ENCODE data around the gene FAM120C. TPM values are rescaled to one million over a fixed set of nuclear protein-coding genes. Genes with fewer than 3 reads are reported as not detected.

Gene FAM120C
- total RNA-seq, 1 experiment from 2014 or later = 29.2 TPM

DNA sequence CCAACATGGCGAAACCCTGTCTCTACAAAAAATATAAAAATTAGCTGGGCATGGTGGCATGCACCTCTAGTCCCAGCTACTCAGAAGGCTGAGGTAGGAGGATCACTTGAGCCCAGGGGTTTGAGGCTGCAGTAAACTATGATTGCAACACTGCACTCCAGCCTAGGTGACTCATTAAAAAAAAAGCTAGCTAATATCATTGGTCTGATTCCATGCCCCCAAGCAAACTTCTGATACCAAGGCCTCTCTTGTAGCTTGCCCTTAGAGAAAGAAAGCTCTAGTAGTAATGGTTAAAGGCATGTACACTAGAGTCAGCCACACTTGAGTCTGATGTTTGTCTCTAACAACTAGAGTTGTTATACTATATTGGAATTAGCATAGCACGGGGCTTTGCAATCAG, 106.2 kb downstream of the FAM120C start:
- CTCF ChIA-PET = interaction anchor here (1.1 to 1.2 kb wide), 2 partner anchors 34 to 72 kb away, joined by 3 read pairs; no protein-coding TSS in a partner anchor
- Mint-ChIP-seq H3K27ac (ENCODE audit: unreplicated experiment) (no peak overlapping the region), H3K27me3 (ENCODE audit: unreplicated experiment) (no peaks in the 10 kb centered on the region), H3K9me3 (ENCODE audit: low read depth, unreplicated experiment) (no peaks in the 10 kb centered on the region), H3K4me1 (ENCODE audit: low read depth, unreplicated experiment) (no peaks in the 10 kb centered on the region), H3K36me3 (ENCODE audit: insufficient read depth, unreplicated experiment) (no peaks in the 10 kb centered on the region), H3K4me3 (ENCODE audit: low read depth, unreplicated experiment) (no peak overlapping the region)
- TF ChIP-seq, protein P1, sequence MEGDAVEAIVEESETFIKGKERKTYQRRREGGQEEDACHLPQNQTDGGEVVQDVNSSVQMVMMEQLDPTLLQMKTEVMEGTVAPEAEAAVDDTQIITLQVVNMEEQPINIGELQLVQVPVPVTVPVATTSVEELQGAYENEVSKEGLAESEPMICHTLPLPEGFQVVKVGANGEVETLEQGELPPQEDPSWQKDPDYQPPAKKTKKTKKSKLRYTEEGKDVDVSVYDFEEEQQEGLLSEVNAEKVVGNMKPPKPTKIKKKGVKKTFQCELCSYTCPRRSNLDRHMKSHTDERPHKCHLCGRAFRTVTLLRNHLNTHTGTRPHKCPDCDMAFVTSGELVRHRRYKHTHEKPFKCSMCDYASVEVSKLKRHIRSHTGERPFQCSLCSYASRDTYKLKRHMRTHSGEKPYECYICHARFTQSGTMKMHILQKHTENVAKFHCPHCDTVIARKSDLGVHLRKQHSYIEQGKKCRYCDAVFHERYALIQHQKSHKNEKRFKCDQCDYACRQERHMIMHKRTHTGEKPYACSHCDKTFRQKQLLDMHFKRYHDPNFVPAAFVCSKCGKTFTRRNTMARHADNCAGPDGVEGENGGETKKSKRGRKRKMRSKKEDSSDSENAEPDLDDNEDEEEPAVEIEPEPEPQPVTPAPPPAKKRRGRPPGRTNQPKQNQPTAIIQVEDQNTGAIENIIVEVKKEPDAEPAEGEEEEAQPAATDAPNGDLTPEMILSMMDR (IDR thresholded peaks at IDR 0.05; ENCODE audit: unreplicated experiment) = no peak
- BruUV-seq (replicated peaks) = no TSS peak
- intact Hi-C loops (cut with micrococcal nuclease; ENCODE audit: unreplicated experiment) = no loop called here
- DNase-seq = no peak

DNA sequence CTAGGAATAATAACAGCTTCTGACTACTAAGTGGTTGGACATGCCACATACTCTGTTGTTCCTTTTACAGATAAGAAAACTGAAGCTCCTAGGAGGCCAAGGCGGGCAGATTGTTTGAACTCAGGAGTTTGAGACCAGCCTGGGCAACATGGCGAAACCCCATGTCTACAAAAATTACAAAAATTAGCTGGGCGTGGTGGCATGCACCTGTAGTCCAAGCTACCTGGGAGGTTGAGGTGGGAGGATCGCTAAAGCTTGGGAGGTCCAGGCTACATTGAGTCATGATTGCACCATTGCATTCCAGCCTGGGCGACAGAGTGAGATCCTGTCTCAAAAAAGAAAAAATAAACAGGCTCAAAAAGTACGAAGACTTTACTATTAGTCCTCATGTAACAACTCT, 108.2 kb downstream of the FAM120C start:
- no TSS peak for BruUV-seq (replicated peaks)
- TF ChIP-seq, protein P1 (IDR thresholded peaks at IDR 0.05; ENCODE audit: unreplicated experiment) = no peak
- CTCF ChIA-PET = no interaction called here
- Mint-ChIP-seq H3K4me1 (ENCODE audit: low read depth, unreplicated experiment) (no peaks in the 10 kb centered on the region), H3K27ac (ENCODE audit: unreplicated experiment) (no peak overlapping the region), H3K4me3 (ENCODE audit: low read depth, unreplicated experiment) (no peak overlapping the region), H3K9me3 (ENCODE audit: low read depth, unreplicated experiment) (no peaks in the 10 kb centered on the region), H3K36me3 (ENCODE audit: insufficient read depth, unreplicated experiment) (no peaks in the 10 kb centered on the region), H3K27me3 (ENCODE audit: unreplicated experiment) (no peaks in the 10 kb centered on the region)
- intact Hi-C loops (cut with micrococcal nuclease; ENCODE audit: unreplicated experiment) = no loop called here
- DNase-seq = no peak

DNA sequence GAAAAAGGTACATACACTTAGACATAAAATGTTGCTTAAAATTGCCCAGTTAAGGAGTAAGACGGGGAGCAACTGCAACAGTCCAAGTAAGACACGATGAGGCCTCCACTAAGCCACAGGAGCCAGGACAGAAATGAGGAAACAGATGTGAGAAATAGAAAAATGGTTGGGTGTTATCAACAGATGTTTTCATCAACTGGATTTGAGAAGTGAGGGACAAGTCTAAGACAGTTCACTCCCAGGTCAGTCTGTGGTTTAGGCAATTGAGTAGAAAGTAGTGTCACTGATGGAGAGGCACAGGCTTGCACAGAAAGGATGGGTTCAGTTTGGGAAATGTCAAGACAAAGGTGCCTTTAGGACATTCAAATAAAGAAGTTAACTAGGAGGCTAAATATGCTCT, 115.3 kb downstream of the FAM120C start:
- H3K9me3 Mint-ChIP-seq (ENCODE audit: low read depth, unreplicated experiment) = no peaks in the 10 kb centered on the region
- no TSS peak for BruUV-seq (replicated peaks)

DNA sequence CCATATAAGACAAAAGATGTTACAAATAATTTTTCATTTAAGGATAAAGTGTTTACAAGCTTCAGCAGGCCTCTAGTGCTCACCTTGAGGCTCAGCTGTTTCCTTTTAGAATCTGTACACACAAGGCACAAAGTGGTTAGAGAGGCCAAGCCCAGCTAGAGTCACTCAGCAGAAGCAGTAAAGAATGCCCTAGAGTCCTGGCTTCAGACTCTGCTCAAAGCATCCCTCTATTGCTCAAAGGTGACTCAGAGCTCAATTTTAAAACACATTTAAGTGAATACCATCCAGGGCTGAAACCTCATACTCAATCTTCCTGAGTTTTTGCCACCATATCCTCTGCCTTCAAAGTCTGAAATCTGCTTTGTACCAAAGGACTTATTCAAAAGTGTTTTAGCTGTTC, 116.2 kb downstream of the FAM120C start:
- intact Hi-C loops (cut with micrococcal nuclease; ENCODE audit: unreplicated experiment) = no loop called here
- Mint-ChIP-seq H3K4me1 (ENCODE audit: low read depth, unreplicated experiment) (no peaks in the 10 kb centered on the region), H3K9me3 (ENCODE audit: low read depth, unreplicated experiment) (no peaks in the 10 kb centered on the region), H3K4me3 (ENCODE audit: low read depth, unreplicated experiment) (no peak overlapping the region), H3K27me3 (ENCODE audit: unreplicated experiment) (no peaks in the 10 kb centered on the region), H3K36me3 (ENCODE audit: insufficient read depth, unreplicated experiment) (no peaks in the 10 kb centered on the region), H3K27ac (ENCODE audit: unreplicated experiment) (no peak overlapping the region)
- TF ChIP-seq, protein P1 (IDR thresholded peaks at IDR 0.05; ENCODE audit: unreplicated experiment) = no peak
- CTCF ChIA-PET = no interaction called here
- no TSS peak for BruUV-seq (replicated peaks)
- DNase-seq = no peak

More for the DNA sequence above, 115.3 kb downstream of the FAM120C start:
- Mint-ChIP-seq H3K4me1 (ENCODE audit: low read depth, unreplicated experiment) (no peaks in the 10 kb centered on the region), H3K27me3 (ENCODE audit: unreplicated experiment) (no peaks in the 10 kb centered on the region), H3K27ac (ENCODE audit: unreplicated experiment) (no peak overlapping the region), H3K4me3 (ENCODE audit: low read depth, unreplicated experiment) (no peak overlapping the region), H3K36me3 (ENCODE audit: insufficient read depth, unreplicated experiment) (no peaks in the 10 kb centered on the region)
- intact Hi-C loops (cut with micrococcal nuclease; ENCODE audit: unreplicated experiment) = no loop called here
- CTCF ChIA-PET = no interaction called here
- TF ChIP-seq, protein P1 (IDR thresholded peaks at IDR 0.05; ENCODE audit: unreplicated experiment) = no peak
- no peak for DNase-seq
